GM04504 (cell line): Measurements from ENCODE around the gene CD247.

Source experiments
- DNase-seq: peaks from one replicate; pipeline ENCODE4 v3.0.0-alpha.2; 2012; ENCODE audit warnings: low read depth

CD247 gene

DNA sequence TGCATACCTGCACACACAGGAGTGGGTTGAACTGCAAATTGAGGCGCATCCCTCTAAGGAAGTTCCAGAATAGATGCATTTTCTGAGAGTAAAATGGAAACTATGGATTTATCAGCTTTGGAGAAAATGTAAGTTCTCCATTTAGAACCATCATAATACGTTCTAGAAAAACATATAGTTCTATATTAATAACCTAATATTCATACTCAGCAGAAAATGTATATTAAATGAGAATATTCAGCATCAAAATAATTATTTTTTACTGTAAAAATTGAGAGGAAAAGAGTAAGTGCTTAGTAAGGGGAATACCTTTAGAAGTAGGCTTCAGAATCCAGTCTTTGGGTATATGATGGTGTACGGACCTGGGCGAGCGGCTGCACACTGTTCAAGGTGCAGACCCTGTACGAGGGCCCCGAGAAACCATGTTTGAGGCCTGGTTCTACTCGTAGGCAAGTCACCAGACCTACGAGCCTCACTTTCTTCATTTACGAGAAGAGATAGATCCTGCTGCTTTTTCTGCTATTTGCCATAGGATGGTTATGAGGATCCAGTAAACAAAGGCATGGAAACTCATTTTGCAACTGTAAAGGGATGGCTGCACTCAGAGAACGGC lies 6.8 kb downstream of the CD247 start:
- no peak for DNase-seq

DNA sequence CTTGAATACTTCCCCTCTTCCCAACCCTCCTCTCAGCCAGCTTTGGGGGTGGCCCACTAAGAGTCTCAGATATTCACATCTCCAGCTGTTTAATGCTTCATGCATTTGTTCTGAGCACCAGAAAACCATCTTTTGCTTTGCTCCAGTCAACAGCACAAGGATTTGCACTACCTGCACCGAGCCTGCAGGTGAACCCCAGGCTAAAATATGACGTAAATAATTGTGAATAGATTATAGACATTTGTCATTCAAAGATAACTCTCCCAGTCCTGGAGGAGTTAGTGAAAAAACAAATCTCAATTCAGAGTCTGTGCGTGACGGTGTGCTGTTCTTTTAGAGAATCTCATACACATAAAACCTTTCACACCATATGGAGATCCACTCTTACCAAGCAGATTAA lies 7.4 kb downstream of the CD247 start:
- no peak for DNase-seq

DNA sequence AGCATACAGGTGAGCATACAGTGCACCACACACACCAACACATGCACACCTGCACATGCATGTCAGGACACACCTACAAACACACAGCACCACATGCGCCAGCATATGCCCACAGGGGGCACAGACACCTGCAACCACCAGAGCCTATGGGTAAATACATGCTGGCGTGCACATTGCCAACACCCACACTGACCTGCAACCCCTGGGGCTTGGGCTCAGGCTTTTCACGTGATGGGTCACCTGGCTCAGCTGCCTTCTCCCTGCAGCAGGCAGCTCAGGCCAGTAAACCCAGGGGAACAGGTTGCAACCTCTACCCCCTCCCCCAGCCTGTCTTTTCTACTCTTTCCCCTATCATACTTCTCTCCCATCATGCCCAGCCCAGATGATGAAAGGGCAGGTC lies 8.1 kb downstream of the CD247 start:
- no peak for DNase-seq

DNA sequence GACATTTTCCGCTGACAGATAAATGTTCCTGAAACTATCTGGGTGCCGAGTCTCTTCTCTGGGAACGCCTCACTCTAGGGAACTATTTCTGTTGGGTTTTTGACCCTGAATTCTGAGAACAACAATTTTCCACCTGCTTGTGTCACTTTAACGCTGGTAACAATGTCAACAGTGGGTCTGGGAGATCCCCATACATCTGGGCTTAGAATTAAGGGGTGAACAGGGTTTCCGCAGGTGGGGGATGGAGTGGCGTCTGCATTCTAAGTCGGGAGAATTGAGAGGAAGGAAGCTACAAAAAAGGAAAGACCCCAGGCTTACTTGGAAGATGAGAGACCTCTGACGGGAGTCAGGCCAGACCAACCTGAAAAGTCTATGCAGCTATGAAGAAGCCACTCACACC lies 8.7 kb downstream of the CD247 start:
- no peak for DNase-seq

DNA sequence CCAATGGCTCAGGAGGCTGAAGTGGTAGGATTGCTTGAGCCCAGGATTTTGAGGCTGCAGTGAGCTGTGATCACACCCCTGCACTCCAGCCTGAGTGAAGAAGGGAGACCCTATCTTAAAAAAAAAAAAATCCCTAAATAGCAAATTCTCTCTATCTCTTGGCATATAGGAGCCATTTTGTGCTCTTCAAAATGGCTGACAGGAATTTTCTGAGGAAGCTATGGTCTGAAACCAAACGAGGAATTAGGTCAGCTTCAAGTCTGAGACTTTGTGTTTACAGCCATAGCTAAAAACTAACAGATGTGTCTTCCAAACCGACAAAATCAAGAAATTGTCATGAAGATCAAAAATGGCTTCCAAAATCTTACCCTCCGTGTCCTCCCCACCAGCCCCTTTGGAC lies 10.6 kb downstream of the CD247 start:
- DNase-seq: no peak

DNA sequence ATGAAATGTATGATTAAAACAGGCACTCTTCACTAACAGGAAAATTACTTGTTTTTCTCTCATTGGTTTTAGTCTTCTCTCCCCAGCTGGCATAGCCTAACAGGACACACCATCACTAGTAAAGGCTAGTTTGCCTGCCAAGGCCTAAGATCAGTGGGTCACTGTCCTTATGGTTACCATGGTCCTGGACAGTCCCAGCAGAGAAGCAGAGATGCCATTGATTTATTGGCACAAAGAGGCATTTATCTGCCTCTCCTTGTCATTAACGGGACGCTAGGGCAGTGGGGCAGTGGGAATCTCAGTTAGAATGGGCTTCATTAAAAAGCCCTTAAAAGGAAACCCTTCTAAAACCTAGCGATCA lies 13.9 kb downstream of the CD247 start:
- no peak for DNase-seq

DNA sequence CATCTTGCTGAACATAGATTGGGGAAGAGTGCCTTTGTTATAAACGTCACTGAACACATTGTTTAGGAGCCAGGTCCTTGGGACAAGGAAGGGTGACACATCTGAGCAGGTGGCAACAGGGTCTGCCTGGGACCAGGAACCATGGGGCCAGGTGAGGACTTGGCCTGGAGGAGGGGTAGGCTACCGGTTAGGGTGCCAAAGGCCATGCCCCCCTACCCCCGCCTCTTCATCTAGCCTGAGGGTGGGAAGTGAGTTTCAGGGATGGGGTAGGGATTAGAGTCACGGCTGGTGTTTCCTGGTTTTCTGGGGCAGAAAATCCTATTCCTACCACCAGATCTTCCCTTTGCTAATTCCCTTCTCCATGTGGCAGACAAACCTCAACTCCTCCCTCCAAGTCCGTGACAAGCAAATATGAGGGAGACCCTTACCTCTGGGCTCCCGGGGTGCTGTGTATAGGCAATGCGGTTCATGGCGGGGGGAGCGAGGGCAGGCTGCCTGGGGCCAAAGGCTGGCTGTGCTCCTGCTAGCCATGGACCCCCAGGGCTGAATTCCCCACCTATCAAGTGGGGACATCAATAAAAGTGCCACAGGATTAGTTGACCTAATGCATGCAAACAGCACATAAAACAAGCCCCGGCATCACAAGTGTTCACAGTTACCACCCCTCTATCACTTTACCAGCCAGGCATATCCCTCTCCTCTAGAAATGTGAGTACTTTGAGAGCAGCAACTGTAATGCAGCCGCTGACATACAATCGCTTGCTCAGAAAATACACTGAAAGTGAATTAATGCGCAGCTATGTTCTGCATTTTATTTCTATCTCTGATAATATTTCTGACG lies 14.5 kb downstream of the CD247 start:
- DNase-seq: no peak

DNA sequence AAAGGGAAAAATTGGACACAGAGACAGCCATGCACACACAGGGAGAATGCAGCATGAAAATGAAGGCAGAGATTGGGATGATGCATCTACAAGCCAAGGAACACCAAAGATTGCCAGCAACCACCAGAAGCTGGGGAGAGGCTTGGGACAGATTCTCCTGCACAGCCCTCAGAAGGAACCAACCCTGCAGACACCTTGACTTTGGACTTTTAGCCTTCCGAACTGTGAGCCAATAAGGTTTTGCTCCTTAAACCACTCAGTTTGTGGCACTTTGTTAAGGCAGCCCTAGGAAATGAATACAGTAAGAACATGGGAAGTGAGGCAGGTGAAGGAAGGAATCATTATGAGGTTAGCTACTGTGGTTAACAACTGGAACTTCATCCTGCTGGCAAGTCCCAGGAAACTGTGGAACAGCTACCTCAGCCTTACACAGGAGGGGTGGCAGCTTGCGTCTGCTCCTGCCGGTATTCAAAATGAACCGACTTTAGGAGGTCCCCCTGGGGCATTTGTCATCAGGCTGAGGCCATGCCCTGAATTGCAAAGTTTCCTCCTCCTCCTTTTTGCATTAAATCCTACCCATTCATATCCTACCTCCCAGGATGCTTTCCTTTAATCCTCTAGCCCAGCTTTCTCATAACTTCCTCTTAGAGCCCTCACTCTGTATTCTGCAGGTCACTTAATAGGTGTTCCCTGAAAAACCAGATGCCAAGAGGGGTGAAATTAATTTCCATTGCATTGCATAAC lies 15.4 kb downstream of the CD247 start:
- no peak for DNase-seq

DNA sequence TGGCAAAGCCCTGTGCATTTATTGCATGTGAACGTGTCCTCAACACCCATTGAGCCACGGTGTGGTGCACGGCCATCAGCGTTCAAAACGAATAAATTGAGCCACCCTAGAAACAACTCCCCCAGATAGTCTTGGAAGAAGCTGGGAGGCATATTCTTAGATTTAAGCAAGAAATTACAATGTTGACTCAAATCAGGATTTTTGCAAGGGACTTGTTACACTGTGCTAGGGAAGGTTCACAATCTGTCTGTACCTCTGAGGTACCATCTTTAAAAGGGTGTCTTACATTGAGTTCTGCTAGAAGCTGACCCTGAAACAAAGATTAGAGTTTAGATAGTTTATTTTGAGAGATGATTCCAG lies 16.2 kb downstream of the CD247 start:
- no peak for DNase-seq

DNA sequence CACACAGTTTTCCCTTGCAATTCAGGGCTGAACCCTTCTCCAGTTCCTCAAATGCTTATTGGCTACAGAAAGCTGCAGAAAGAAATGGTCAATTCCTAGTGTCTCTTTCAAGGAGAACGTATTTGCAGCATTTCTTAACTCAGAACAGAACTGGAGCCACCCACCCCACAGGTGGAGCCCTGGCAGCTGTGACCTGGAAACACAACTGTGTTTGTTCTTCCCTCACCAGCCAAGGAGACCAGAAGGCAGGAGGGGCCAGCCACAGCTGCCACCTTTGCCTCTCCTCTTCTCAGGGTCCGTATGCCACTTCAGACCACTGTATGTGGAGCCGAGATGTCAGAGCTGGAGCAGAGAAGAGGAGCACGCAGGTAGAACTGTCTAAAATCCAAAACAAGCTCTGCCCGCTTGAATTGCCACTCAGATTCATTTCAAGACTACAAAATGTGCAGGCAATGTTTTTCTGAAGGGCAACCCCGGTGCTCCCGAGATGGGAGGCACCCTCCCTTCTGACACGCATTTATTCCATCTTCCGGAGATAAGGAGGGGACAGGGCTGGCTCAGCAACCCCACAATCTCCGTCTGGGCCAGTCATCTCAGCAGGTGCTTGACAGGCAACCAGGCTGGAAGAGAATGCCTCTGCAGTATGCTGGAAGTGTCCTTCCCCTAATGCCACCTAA lies 16.7 kb downstream of the CD247 start:
- DNase-seq: no peak

DNA sequence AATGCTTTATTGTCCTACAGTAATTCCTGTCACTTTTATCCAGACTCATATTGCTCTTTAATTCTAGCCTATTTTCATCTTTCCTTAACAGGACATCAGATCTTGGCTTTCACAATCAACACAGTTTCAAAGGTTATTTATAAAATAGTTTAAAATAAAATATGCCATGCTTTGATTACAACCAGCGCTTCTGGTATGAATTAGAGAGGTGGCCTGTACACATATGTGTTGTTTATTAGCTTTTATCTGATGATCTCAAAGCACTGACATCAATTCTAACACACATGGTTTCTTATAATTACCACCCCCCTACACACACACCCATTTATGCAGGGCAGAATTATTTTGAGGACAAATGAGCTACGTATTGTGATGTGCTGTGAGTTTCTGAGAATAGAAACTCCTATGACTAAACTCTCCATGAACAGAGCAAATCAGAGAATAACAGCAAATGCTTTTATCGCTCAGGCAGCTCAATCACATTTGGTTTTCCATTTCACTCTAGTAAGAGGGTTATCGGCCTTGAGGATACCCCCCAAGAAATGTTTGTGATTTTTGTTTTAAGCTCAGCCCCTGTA lies 18.0 kb downstream of the CD247 start:
- DNase-seq: no peak

DNA sequence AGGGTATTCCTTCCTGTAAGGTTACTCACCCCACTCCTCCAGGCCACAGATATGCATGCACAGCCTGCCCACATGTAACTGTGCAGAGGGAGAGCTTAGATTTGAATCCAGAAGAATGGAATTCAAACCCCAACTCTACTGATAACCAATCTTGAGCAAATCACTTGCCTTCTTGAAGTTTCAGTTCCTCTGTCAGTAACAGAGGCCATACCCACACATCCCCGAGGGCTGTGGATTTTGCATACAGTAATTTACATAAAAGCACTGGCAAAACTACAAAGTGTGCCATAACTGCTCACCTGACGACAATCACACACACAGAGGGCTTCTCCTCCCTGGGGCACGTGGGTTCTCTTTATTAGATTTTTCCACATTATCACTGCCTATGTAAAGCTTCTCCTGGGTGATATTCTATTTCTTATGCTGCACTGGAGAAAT lies 18.6 kb downstream of the CD247 start:
- DNase-seq: no peak

DNA sequence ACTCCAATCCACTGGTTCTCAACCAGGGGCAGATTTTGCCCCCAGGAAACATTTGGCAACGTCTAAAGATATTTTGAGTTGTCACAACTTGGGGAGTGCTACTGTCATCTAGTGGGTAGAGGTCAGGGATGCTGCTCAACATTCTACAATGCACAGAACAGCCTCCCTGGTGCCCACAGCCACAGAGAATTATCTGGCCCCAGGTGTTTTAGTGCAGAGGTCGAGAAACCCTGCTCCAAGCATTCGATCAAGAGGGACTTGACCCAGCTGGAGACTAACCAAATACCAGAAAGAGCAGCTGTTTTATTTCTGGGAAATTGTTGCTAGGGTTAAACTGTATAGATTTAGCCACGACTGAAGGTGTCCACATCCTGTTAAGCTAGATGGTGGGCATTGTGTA lies 19.2 kb downstream of the CD247 start:
- DNase-seq: no peak

DNA sequence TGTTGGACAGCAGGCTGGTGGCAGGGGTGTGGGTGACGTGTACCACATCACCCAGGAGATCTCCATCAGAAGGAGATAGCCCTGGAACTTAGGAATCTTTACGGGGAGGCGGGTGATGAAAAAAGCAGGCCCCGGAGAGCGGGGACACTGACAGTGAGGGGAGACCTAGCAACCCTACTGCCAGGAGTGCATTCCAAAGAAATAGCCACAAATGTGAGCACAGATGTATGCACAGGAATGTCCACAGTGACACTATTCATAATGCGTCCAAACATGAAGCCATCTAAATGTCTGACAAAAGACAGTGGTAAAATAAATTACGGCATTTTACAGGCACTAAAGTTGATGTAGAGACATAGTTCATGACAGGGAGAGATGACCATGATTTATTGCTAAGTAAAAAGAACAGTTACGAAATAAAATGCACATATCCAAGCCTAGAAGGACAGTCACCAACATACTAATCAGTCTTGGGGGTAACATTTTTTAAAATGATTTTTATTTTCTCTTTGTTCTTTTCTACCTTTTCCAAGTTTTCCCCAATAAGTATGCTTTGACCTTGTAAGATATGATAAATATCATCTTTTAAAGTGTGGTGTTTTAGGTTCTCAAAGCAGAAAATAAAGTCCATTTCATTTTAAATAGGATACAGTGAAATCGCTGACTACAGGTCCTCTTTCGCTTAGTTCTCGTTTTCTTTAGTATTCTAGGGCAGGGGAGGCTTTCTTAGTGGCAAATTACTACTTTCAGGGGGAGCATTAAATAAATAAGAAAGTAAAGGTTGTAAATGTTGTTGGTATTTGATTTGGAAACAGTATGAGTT lies 21.3 kb downstream of the CD247 start:
- no peak for DNase-seq

DNA sequence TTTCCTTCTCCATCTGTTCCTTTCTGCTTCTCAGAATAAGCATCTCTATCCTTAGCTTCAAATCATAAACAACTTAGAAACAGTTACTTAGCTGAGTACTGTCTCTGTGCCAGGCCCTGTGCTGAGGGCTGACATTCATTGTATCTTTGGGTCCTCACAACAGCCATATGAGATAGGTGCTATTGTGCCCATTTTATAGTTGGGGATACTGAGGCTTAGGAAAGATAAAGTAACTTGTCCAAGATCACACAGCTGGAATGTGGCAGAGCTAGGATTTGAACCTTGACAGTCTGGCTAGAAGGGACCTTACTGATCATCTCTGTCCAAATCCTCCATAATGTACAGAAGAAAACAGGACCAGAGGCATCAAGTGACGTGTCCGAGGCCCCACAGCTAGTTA lies 25.0 kb downstream of the CD247 start:
- DNase-seq: no peak

DNA sequence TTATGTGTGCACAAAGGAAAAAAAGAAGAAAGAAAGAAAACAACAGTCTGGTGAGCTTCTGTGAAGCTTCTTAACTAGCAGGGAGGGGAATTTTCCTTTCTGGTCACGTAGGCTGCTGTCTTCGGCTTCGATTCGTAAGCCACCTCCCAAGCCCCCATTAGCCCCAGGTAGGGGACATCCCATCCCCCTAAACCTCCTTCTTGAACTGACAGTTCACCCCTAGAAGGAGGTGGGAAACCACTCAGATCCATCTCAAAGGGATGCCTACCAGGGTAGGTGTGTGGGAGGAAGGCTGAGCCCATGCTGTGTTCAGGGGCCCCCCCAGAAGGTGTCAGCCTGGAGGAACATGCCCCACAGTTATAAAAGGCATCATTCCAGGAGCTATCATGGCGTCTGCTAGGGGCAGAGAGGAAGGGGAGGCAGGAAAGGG lies 25.8 kb downstream of the CD247 start:
- no peak for DNase-seq

DNA sequence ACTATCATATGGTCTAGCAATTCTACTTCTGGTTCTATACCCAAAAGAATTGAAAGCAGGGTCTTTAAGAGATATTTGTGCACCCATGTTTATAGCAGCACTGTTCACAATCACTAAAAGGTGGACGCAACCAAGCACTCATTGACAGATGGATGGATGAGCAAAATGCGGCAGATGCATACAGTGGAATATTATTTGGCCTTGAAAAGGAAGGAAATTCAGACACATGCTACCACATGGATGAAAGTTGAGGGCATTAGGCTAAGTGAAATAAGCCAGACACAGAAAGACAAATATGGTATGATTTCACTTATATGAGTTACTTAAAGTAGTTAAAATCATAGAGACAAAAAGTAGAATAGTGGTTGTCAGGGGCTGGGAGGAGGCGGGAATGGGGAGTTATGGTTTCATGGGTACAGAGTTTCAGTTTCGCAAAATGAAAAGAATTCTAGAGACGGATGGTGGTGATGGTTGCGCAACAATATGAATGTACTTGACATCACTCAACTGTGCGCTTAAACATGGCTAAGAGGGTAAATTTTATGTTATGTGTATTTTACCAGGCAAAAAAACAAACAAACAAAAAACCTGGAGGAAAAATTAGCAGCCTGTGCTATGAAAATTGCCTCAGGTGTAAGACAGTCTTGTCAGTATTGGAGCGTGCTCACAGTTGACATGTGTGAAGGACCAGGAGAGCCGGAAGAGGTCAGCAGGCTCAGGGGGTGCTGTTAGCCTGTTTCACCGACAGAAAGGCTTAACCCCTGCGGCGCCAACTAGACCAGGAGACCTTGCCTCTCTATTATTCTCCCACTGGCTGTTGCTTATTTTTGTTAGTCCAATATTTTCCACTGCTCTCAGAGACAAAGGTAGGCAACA lies 26.5 kb downstream of the CD247 start:
- DNase-seq: no peak

DNA sequence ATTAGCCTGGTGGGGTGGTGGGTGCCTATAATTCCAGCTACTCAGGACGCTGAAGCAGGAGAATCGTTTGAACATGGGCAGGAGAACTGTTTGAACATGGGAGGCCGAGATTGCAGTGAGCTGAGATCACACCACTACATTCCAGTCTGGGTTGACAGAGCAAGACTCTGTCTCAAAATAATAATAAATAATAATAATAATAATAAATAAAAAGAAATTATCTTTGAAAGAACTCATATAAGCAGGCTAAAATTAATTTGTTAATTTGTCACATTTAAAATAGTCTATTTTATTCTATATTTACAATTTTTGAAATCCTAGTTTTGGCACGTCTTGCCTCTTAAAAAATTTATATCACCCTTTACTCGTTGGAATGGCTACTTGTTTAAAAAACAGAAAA lies 27.6 kb downstream of the CD247 start:
- DNase-seq: no peak

DNA sequence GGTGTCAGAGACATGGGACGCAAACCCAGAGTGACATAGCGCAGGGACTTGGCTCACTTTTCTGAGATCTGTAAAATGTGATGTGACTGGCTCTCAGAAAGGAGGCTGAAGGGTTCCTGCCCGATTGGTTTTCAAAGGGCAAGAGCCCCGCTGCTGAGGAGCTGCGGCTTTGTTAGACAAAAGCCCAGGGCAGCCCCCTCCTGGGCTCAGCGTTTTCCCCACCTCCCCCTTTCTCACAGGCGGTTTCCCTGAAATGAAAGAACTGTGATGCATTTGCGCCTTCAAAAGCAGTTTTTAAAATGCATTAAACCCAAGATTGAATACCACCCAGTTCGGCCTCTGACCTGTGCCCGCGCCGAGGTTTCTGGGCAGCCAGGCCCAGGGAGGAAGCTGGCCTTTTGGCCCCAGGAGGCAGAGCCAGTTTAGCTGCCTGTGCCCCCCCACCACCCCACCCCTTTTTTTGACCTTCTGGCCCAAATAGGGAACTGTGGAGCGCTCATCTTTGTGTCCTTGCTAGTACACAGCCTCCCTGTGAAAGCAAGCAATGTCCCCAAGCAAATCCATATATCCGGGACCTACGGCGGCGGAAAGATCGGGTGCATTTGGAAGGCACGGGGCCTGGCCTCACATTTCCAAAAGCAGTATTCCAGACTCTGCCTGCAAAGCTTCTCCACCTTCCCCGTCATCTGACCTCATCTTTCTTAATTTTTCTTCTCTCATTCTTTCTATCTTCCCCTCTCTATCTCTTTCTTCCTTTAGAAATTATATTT lies 28.6 kb downstream of the CD247 start:
- DNase-seq: no peak

DNA sequence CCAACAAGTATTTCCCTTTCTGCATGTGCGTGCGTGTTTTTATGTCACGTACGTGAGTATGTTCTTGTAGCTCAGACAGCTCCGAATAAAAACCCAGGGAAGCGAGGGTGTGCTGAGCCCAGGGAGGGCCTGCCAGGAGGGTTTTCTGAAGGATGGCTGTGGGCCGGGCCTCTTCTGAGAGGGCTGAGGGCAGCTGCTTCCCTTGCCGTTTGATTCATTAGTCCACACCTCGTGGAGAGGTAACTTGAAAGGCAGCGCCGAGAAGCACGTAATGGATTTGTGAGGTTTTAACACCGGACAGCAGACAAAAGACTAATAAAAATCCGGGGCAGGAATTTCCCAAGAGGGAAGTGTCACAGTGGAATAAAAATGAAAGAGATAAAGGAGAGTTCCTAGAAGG lies 29.5 kb downstream of the CD247 start:
- no peak for DNase-seq
